Mucosa of rectum (tissue), 2 donors: ENCODE measurements around the gene WDR91.

ENCODE experiments used
- H3K27ac ChIP-seq, 2 donors: one replicate each; pipeline ENCODE4 v1.7.0; 2013; ENCODE audit warnings: inconsistent platforms in 2 of 2, low read depth in 2 of 2, low read length in 2 of 2
- H3K27me3 ChIP-seq, 2 donors: one replicate each; pipeline ENCODE4 v1.7.0; 2013; ENCODE audit warnings: low read length in 2 of 2; ENCODE audit not compliant: control insufficient read depth in 2 of 2, insufficient read depth in 2 of 2
- H3K36me3 ChIP-seq, 2 donors: one replicate each; pipeline ENCODE4 v1.7.0; 2013; ENCODE audit warnings: low read length in 2 of 2; ENCODE audit not compliant: control insufficient read depth in 2 of 2, insufficient read depth in 2 of 2
- H3K4me1 ChIP-seq, 2 donors: one replicate each; pipeline ENCODE4 v1.7.0; 2013; ENCODE audit warnings: low read length in 2 of 2, mild to moderate bottlenecking in 1 of 2; ENCODE audit not compliant: control insufficient read depth in 2 of 2, insufficient read depth in 2 of 2
- H3K4me3 ChIP-seq, 2 donors: one replicate each; pipeline ENCODE4 v1.7.0; 2013; ENCODE audit warnings: low read length in 2 of 2
- H3K9ac ChIP-seq, 2 donors: one replicate each; pipeline ENCODE4 v1.7.0; 2013; ENCODE audit warnings: low read length in 2 of 2, low read depth in 1 of 2, mild to moderate bottlenecking in 1 of 2
- H3K9me3 ChIP-seq, 2 donors: one replicate each; pipeline ENCODE4 v1.7.0; 2013; ENCODE audit warnings: low read length in 2 of 2; ENCODE audit not compliant: control insufficient read depth in 2 of 2
- donor health status: healthy.
- donor health status: Normal muscosa, but diverticular disease.

WDR91 gene

GRCh38 chr7:135170274-135170997 is 40.9 kb downstream of the WDR91 start, which contains the start of gene CYREN:
CYREN (minus strand) TSS chr7:135170707; CDS start chr7:135168922, 1,785 bp downstream.
- Histone ChIP-seq H3K4me1 (peaks cover 21% of the 10 kb centered on the region in 2 donors), H3K36me3 (peaks cover 30 to 33% of the 10 kb centered on the region in 2 donors), H3K9me3 (no peaks in the 10 kb centered on the region), H3K9ac (peak within 1 kb of the TSS; percentile 91 to 95), H3K4me3 (peak within 1 kb of the TSS; percentile 83 to 87), H3K27me3 (no peaks in the 10 kb centered on the region), H3K27ac (peak within 1 kb of the TSS; percentile 92 to 96)

- H3K4me3 ChIP-seq = peak overlapping the region; percentile 83 to 87
- H3K27ac ChIP-seq = peak overlapping the region; percentile 92 to 96
- H3K27me3 ChIP-seq = no peaks in the 10 kb centered on the region
- H3K9ac ChIP-seq = peak overlapping the region; percentile 91 to 95
- H3K9me3 ChIP-seq = no peaks in the 10 kb centered on the region
- peaks cover 21% of the 10 kb centered on the region in 2 donors for H3K4me1 ChIP-seq
- peaks cover 35 to 38% of the 10 kb centered on the region in 2 donors for H3K36me3 ChIP-seq
These were observed 41.4 kb downstream of the WDR91 start for GRCh38 chr7:135169964-135170273.

GRCh38 chr7:135169141-135169963 is 42.0 kb downstream of the WDR91 start:
- Histone ChIP-seq H3K27me3 (no peaks in the 10 kb centered on the region), H3K9ac (peak overlapping the region; percentile 91 to 95), H3K27ac (peak overlapping the region; percentile 92 to 96), H3K4me1 (peaks cover 21% of the 10 kb centered on the region in 2 donors), H3K36me3 (peaks cover 35 to 41% of the 10 kb centered on the region in 2 donors), H3K4me3 (peak overlapping the region; percentile 83 to 87), H3K9me3 (no peaks in the 10 kb centered on the region)

- peaks cover 21% of the 10 kb centered on the region in 2 donors for H3K4me1 ChIP-seq
- peak overlapping the region in 1 of 2 donors; percentile 87 for H3K4me3 ChIP-seq
- H3K9me3 ChIP-seq = no peaks in the 10 kb centered on the region
- peaks cover 35 to 46% of the 10 kb centered on the region in 2 donors for H3K36me3 ChIP-seq
- H3K27ac ChIP-seq = peak overlapping the region; percentile 92 to 96
- H3K27me3 ChIP-seq = no peaks in the 10 kb centered on the region
- no peak overlapping the region for H3K9ac ChIP-seq
These were observed 42.7 kb downstream of the WDR91 start for GRCh38 chr7:135168489-135169140.

GRCh38 chr7:135168001-135168400 is 43.3 kb downstream of the WDR91 start:
- Histone ChIP-seq H3K9me3 (no peaks in the 10 kb centered on the region), H3K4me3 (no peak overlapping the region), H3K4me1 (peaks cover 21% of the 10 kb centered on the region in 2 donors), H3K27me3 (no peaks in the 10 kb centered on the region), H3K9ac (no peak overlapping the region), H3K27ac (peak overlapping the region; percentile 48 to 50), H3K36me3 (peaks cover 35 to 46% of the 10 kb centered on the region in 2 donors)

- Histone ChIP-seq H3K4me1 (peaks cover 21% of the 10 kb centered on the region in 2 donors), H3K27me3 (no peaks in the 10 kb centered on the region), H3K9ac (no peak overlapping the region), H3K9me3 (no peaks in the 10 kb centered on the region), H3K36me3 (peaks cover 35 to 46% of the 10 kb centered on the region in 2 donors), H3K27ac (peak overlapping the region; percentile 33 to 50), H3K4me3 (no peak overlapping the region)
These were observed 43.9 kb downstream of the WDR91 start for GRCh38 chr7:135167365-135167917.

GRCh38 chr7:135166338-135166990 is 44.9 kb downstream of the WDR91 start:
- H3K9ac ChIP-seq = no peak overlapping the region
- peak overlapping the region in 1 of 2 donors; percentile 11 for H3K27ac ChIP-seq
- H3K4me1 ChIP-seq = peaks cover 19 to 24% of the 10 kb centered on the region in 2 donors
- no peaks in the 10 kb centered on the region for H3K27me3 ChIP-seq
- H3K36me3 ChIP-seq = peaks cover 35 to 50% of the 10 kb centered on the region in 2 donors
- H3K4me3 ChIP-seq = no peak overlapping the region
- no peaks in the 10 kb centered on the region for H3K9me3 ChIP-seq

- H3K4me1 ChIP-seq = peaks cover 19 to 25% of the 10 kb centered on the region in 2 donors
- H3K27me3 ChIP-seq = no peaks in the 10 kb centered on the region
- no peak overlapping the region for H3K9ac ChIP-seq
- no peaks in the 10 kb centered on the region for H3K9me3 ChIP-seq
- peaks cover 35 to 50% of the 10 kb centered on the region in 2 donors for H3K36me3 ChIP-seq
- no peak overlapping the region for H3K4me3 ChIP-seq
- H3K27ac ChIP-seq = no peak overlapping the region
These were observed 45.5 kb downstream of the WDR91 start for GRCh38 chr7:135165862-135166261.

GRCh38 chr7:135164357-135165061 is 46.8 kb downstream of the WDR91 start:
- H3K9me3 ChIP-seq = no peaks in the 10 kb centered on the region
- no peak overlapping the region for H3K27ac ChIP-seq
- H3K4me3 ChIP-seq = no peak overlapping the region
- peaks cover 22 to 27% of the 10 kb centered on the region in 2 donors for H3K4me1 ChIP-seq
- no peak overlapping the region for H3K9ac ChIP-seq
- H3K36me3 ChIP-seq = peaks cover 35 to 50% of the 10 kb centered on the region in 2 donors
- no peaks in the 10 kb centered on the region for H3K27me3 ChIP-seq
